ENCODE results near the gene ARMH3. TPM values are rescaled to one million over a fixed set of nuclear protein-coding genes. Genes with fewer than 3 reads are reported as not detected.

Gene ARMH3
- total RNA-seq, 2 experiments from 2014 or later = 7.9 to 24.3 TPM

DNA sequence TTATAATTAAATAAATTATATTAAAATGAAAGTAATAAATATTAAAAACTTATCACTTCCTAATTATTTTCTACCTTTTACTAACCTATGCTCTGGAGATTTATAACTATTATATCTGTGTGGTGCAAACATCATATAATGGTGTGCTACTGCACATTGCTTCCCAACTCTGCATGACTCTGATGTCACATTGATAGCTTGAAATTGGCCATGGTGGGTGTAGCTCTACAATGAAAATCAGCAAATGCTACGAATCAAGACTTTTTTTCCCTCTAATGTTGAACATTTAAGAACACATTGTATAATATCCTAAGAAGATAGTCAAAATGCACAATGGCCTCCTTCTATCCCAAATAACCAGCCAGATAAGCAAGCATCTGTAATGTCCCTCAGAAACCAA, 99.1 kb downstream of the ARMH3 start:
- Histone ChIP-seq H3K4me1 (ENCODE audit: insufficient read depth, low read length, poor library complexity, severe bottlenecking) (no peaks in the 10 kb centered on the region), H4K20me1 (ENCODE audit: insufficient read depth, low read length) (no peaks in the 10 kb centered on the region), H3K4me2 (ENCODE audit: low read length) (no peak overlapping the region), H3K9me2 (ENCODE audit: insufficient read depth, low read length) (no peaks in the 10 kb centered on the region), H3K79me2 (ENCODE audit: insufficient read depth, low read depth, low read length) (no peaks in the 10 kb centered on the region), H3K4me3 (ENCODE audit: low read depth, low read length, poor library complexity, severe bottlenecking) (no peak overlapping the region), H3K27ac (ENCODE audit: low read depth, low read length, poor library complexity, severe bottlenecking) (no peak overlapping the region), H2AFZ (ENCODE audit: low read length) (no peak overlapping the region), H3K9me3 (ENCODE audit: low read length) (no peaks in the 10 kb centered on the region), H3K36me3 (ENCODE audit: insufficient read depth, low read length) (peaks cover 38% of the 10 kb centered on the region)
- intact Hi-C loops (cut with micrococcal nuclease; ENCODE audit: unreplicated experiment) = no loop called here
- POLR2A ChIA-PET = interaction anchor here (0.6 to 1.3 kb wide), 3 partner anchors 12 to 174 kb away, joined by 3 to 4 read pairs (median 4); no protein-coding TSS in a partner anchor
- no peak for DNase-seq (ENCODE audit: low spot score)
- BruUV-seq (replicated peaks) = no TSS peak
- no peak for TF ChIP-seq EZH2phosphoT487 (IDR thresholded peaks at IDR 0.05; ENCODE audit: borderline replicate concordance, low read depth, low read length)
- TF ChIP-seq, protein P1, sequence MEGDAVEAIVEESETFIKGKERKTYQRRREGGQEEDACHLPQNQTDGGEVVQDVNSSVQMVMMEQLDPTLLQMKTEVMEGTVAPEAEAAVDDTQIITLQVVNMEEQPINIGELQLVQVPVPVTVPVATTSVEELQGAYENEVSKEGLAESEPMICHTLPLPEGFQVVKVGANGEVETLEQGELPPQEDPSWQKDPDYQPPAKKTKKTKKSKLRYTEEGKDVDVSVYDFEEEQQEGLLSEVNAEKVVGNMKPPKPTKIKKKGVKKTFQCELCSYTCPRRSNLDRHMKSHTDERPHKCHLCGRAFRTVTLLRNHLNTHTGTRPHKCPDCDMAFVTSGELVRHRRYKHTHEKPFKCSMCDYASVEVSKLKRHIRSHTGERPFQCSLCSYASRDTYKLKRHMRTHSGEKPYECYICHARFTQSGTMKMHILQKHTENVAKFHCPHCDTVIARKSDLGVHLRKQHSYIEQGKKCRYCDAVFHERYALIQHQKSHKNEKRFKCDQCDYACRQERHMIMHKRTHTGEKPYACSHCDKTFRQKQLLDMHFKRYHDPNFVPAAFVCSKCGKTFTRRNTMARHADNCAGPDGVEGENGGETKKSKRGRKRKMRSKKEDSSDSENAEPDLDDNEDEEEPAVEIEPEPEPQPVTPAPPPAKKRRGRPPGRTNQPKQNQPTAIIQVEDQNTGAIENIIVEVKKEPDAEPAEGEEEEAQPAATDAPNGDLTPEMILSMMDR (conservative IDR thresholded peaks at IDR 0.05; ENCODE audit: low read length) = no peak
- CTCF ChIA-PET (ENCODE audit: unreplicated experiment) = interaction anchor here (0.6 kb wide), 1 partner anchor 607 kb away, joined by 3 read pairs; no protein-coding TSS in a partner anchor

DNA sequence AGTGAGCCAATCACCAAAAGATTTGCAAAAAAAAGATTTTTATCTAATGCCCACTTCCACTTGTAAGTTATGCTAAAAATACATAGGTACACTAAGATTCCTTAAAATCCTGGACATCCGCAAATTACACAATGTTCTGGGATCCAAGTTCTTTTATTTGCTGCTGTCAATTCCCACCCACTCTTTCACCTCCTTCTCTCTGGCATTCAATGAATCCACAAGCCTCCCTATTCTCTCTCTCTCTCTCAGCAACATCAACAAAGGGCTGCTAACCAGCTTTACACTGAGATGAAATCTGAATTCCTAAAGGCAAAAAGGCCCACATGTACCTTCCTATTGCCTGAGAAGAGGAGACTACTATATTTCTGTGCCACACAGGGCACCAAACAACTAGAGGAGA, 99.9 kb downstream of the ARMH3 start:
- Histone ChIP-seq H3K79me2 (ENCODE audit: insufficient read depth, low read depth, low read length) (no peaks in the 10 kb centered on the region), H3K4me2 (ENCODE audit: low read length) (no peak overlapping the region), H3K4me3 (ENCODE audit: low read depth, low read length, poor library complexity, severe bottlenecking) (no peak overlapping the region), H3K27ac (ENCODE audit: low read depth, low read length, poor library complexity, severe bottlenecking) (no peak overlapping the region), H3K9me2 (ENCODE audit: insufficient read depth, low read length) (no peaks in the 10 kb centered on the region), H3K36me3 (ENCODE audit: insufficient read depth, low read length) (peaks cover 39% of the 10 kb centered on the region), H3K9me3 (ENCODE audit: low read length) (no peaks in the 10 kb centered on the region), H4K20me1 (ENCODE audit: insufficient read depth, low read length) (no peaks in the 10 kb centered on the region), H3K4me1 (ENCODE audit: insufficient read depth, low read length, poor library complexity, severe bottlenecking) (no peaks in the 10 kb centered on the region), H2AFZ (ENCODE audit: low read length) (no peak overlapping the region)
- intact Hi-C loops (cut with micrococcal nuclease; ENCODE audit: unreplicated experiment) = no loop called here
- TF ChIP-seq, protein P1 (conservative IDR thresholded peaks at IDR 0.05; ENCODE audit: low read length) = no peak
- no peak for TF ChIP-seq EZH2phosphoT487 (IDR thresholded peaks at IDR 0.05; ENCODE audit: borderline replicate concordance, low read depth, low read length)
- no TSS peak for BruUV-seq (replicated peaks)
- no peak for DNase-seq (ENCODE audit: low spot score)
- POLR2A ChIA-PET = interaction anchor here (0.6 to 1.3 kb wide), 3 partner anchors 13 to 51 kb away, joined by 4 to 6 read pairs (median 4); no protein-coding TSS in a partner anchor
- CTCF ChIA-PET (ENCODE audit: unreplicated experiment) = no interaction called here

DNA sequence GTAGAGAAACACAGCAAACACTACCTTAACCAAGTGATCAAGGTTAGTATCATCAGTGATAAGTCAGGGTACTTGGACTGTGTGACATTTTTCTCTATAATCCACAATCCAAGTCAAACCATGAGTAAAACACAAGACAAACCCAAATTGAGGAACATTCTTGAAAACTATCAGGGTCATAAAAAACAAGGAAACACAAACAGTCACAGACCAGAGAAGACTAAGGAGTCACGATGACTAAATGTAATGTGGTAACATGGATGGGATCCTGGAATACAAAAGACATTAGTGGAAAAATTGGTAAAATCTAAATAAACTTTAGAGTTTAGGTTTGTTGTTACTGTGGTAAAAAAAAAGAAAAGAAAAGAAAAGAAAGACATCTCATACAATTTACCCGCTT, 103.8 kb downstream of the ARMH3 start:
- DNase-seq (ENCODE audit: low spot score) = no peak
- Histone ChIP-seq H3K79me2 (ENCODE audit: insufficient read depth, low read depth, low read length) (no peaks in the 10 kb centered on the region), H3K27ac (ENCODE audit: low read depth, low read length, poor library complexity, severe bottlenecking) (no peak overlapping the region), H2AFZ (ENCODE audit: low read length) (no peak overlapping the region), H3K9me3 (ENCODE audit: low read length) (no peaks in the 10 kb centered on the region), H3K4me1 (ENCODE audit: insufficient read depth, low read length, poor library complexity, severe bottlenecking) (no peaks in the 10 kb centered on the region), H4K20me1 (ENCODE audit: insufficient read depth, low read length) (no peaks in the 10 kb centered on the region), H3K9me2 (ENCODE audit: insufficient read depth, low read length) (no peaks in the 10 kb centered on the region), H3K36me3 (ENCODE audit: insufficient read depth, low read length) (peaks cover 54% of the 10 kb centered on the region), H3K4me2 (ENCODE audit: low read length) (no peak overlapping the region), H3K4me3 (ENCODE audit: low read depth, low read length, poor library complexity, severe bottlenecking) (no peak overlapping the region)
- BruUV-seq (replicated peaks) = no TSS peak
- intact Hi-C loops (cut with micrococcal nuclease; ENCODE audit: unreplicated experiment) = no loop called here
- TF ChIP-seq, protein P1 (conservative IDR thresholded peaks at IDR 0.05; ENCODE audit: low read length) = no peak
- no peak for TF ChIP-seq EZH2phosphoT487 (IDR thresholded peaks at IDR 0.05; ENCODE audit: borderline replicate concordance, low read depth, low read length)
- POLR2A ChIA-PET = no interaction called here
- CTCF ChIA-PET (ENCODE audit: unreplicated experiment) = no interaction called here
